GM23338 (cell line): ENCODE data around the gene TAF4.
A peak's percentile ranks its signal among the peaks of the same experiment; 100 is the strongest.

Experiments
- CREB1 ChIP-seq: fragments of 250-450 bp; sonication (Bioruptor Pico); IDR thresholded peaks from 2 replicates; pipeline ENCODE4 v1.5.0; 2020; ENCODE audit warnings: low read depth, mild to moderate bottlenecking, moderate library complexity
- EZH2 ChIP-seq: fragments of 200-600 bp; sonication (generic); IDR thresholded peaks from one replicate; pipeline ENCODE4 v1.8.0; 2017; ENCODE audit warnings: antibody characterized with exemption, mild to moderate bottlenecking, low read depth; ENCODE audit not compliant: unreplicated experiment
- EZH2phosphoT487 ChIP-seq: fragments of 200-600 bp; sonication (generic); IDR thresholded peaks from one replicate; pipeline ENCODE4 v1.8.1; 2018; ENCODE audit warnings: antibody characterized with exemption; ENCODE audit not compliant: unreplicated experiment
- JUNB ChIP-seq: IDR thresholded peaks from one replicate; pipeline ENCODE4 v1.6.1; 2016; ENCODE audit warnings: antibody characterized with exemption; ENCODE audit not compliant: unreplicated experiment
- NANOG ChIP-seq: IDR thresholded peaks from 2 replicates; pipeline ENCODE4 v1.6.1; 2016; ENCODE audit warnings: antibody characterized with exemption, borderline replicate concordance
- POLR2AphosphoS5 ChIP-seq: IDR thresholded peaks from 2 replicates; pipeline ENCODE4 v1.6.1; 2016; ENCODE audit warnings: antibody characterized with exemption, low read depth
- STAT1 ChIP-seq: IDR thresholded peaks from one replicate; pipeline ENCODE4 v1.6.1; 2016; ENCODE audit warnings: antibody characterized with exemption; ENCODE audit not compliant: unreplicated experiment
- TF ChIP-seq, protein P1 (sequence below), 2 experiments: fragments of 200-600 bp in 1 of 2; sonication (generic) in 1 of 2; conservative IDR thresholded peaks; 2 replicates each; pipeline versions ENCODE4 v1.5.1 to v1.6.1; 2016 to 2017; ENCODE audit warnings: antibody characterized with exemption in 2 of 2, low read depth in 2 of 2, mild to moderate bottlenecking in 2 of 2, moderate library complexity in 1 of 2
- TF ChIP-seq, protein P2 (sequence below): IDR thresholded peaks from one replicate; pipeline ENCODE4 v1.6.1; 2018; ENCODE audit warnings: antibody characterized with exemption; ENCODE audit not compliant: unreplicated experiment
- TF ChIP-seq, protein P3 (sequence below): fragments of 250-450 bp; sonication (Bioruptor Pico); IDR thresholded peaks from 2 replicates; pipeline ENCODE4 v1.5.0; 2020; ENCODE audit warnings: mild to moderate bottlenecking, moderate library complexity

DNA sequence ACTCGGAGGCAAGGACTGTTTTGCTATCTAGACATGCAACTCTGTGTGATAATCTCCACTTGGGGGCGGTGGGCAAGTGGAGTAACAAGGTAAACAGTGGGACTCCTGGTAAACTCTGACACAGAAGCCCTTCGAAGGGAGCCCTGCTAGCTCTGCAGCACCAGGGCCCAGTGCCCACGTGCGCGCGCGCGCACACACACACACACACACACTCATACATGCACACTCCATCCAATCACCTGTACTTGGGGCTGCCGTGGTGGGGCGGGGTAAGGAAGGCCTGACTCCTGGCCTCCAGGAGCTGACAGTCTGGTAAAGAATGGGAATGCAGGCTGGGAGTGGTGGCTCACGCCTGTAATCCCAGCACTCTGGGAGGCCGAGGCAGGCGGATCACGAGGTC, 36.4 kb downstream of the TAF4 start:
- TF ChIP-seq, protein P1, sequence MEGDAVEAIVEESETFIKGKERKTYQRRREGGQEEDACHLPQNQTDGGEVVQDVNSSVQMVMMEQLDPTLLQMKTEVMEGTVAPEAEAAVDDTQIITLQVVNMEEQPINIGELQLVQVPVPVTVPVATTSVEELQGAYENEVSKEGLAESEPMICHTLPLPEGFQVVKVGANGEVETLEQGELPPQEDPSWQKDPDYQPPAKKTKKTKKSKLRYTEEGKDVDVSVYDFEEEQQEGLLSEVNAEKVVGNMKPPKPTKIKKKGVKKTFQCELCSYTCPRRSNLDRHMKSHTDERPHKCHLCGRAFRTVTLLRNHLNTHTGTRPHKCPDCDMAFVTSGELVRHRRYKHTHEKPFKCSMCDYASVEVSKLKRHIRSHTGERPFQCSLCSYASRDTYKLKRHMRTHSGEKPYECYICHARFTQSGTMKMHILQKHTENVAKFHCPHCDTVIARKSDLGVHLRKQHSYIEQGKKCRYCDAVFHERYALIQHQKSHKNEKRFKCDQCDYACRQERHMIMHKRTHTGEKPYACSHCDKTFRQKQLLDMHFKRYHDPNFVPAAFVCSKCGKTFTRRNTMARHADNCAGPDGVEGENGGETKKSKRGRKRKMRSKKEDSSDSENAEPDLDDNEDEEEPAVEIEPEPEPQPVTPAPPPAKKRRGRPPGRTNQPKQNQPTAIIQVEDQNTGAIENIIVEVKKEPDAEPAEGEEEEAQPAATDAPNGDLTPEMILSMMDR (conservative IDR thresholded peaks at IDR 0.05; ENCODE audit: low read depth in 2 of 2), result peak in 1 of 2 experiments; percentile 15; a peak in 1 of 4 replicates
- TF ChIP-seq, protein P2, sequence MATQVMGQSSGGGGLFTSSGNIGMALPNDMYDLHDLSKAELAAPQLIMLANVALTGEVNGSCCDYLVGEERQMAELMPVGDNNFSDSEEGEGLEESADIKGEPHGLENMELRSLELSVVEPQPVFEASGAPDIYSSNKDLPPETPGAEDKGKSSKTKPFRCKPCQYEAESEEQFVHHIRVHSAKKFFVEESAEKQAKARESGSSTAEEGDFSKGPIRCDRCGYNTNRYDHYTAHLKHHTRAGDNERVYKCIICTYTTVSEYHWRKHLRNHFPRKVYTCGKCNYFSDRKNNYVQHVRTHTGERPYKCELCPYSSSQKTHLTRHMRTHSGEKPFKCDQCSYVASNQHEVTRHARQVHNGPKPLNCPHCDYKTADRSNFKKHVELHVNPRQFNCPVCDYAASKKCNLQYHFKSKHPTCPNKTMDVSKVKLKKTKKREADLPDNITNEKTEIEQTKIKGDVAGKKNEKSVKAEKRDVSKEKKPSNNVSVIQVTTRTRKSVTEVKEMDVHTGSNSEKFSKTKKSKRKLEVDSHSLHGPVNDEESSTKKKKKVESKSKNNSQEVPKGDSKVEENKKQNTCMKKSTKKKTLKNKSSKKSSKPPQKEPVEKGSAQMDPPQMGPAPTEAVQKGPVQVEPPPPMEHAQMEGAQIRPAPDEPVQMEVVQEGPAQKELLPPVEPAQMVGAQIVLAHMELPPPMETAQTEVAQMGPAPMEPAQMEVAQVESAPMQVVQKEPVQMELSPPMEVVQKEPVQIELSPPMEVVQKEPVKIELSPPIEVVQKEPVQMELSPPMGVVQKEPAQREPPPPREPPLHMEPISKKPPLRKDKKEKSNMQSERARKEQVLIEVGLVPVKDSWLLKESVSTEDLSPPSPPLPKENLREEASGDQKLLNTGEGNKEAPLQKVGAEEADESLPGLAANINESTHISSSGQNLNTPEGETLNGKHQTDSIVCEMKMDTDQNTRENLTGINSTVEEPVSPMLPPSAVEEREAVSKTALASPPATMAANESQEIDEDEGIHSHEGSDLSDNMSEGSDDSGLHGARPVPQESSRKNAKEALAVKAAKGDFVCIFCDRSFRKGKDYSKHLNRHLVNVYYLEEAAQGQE, result no peak
- TF ChIP-seq EZH2, result no peak
- TF ChIP-seq EZH2phosphoT487, result no peak
- TF ChIP-seq POLR2AphosphoS5, result no peak
- no peak for TF ChIP-seq CREB1 (CRISPR knock-in tag)
- TF ChIP-seq NANOG, result no peak
- TF ChIP-seq, protein P3, sequence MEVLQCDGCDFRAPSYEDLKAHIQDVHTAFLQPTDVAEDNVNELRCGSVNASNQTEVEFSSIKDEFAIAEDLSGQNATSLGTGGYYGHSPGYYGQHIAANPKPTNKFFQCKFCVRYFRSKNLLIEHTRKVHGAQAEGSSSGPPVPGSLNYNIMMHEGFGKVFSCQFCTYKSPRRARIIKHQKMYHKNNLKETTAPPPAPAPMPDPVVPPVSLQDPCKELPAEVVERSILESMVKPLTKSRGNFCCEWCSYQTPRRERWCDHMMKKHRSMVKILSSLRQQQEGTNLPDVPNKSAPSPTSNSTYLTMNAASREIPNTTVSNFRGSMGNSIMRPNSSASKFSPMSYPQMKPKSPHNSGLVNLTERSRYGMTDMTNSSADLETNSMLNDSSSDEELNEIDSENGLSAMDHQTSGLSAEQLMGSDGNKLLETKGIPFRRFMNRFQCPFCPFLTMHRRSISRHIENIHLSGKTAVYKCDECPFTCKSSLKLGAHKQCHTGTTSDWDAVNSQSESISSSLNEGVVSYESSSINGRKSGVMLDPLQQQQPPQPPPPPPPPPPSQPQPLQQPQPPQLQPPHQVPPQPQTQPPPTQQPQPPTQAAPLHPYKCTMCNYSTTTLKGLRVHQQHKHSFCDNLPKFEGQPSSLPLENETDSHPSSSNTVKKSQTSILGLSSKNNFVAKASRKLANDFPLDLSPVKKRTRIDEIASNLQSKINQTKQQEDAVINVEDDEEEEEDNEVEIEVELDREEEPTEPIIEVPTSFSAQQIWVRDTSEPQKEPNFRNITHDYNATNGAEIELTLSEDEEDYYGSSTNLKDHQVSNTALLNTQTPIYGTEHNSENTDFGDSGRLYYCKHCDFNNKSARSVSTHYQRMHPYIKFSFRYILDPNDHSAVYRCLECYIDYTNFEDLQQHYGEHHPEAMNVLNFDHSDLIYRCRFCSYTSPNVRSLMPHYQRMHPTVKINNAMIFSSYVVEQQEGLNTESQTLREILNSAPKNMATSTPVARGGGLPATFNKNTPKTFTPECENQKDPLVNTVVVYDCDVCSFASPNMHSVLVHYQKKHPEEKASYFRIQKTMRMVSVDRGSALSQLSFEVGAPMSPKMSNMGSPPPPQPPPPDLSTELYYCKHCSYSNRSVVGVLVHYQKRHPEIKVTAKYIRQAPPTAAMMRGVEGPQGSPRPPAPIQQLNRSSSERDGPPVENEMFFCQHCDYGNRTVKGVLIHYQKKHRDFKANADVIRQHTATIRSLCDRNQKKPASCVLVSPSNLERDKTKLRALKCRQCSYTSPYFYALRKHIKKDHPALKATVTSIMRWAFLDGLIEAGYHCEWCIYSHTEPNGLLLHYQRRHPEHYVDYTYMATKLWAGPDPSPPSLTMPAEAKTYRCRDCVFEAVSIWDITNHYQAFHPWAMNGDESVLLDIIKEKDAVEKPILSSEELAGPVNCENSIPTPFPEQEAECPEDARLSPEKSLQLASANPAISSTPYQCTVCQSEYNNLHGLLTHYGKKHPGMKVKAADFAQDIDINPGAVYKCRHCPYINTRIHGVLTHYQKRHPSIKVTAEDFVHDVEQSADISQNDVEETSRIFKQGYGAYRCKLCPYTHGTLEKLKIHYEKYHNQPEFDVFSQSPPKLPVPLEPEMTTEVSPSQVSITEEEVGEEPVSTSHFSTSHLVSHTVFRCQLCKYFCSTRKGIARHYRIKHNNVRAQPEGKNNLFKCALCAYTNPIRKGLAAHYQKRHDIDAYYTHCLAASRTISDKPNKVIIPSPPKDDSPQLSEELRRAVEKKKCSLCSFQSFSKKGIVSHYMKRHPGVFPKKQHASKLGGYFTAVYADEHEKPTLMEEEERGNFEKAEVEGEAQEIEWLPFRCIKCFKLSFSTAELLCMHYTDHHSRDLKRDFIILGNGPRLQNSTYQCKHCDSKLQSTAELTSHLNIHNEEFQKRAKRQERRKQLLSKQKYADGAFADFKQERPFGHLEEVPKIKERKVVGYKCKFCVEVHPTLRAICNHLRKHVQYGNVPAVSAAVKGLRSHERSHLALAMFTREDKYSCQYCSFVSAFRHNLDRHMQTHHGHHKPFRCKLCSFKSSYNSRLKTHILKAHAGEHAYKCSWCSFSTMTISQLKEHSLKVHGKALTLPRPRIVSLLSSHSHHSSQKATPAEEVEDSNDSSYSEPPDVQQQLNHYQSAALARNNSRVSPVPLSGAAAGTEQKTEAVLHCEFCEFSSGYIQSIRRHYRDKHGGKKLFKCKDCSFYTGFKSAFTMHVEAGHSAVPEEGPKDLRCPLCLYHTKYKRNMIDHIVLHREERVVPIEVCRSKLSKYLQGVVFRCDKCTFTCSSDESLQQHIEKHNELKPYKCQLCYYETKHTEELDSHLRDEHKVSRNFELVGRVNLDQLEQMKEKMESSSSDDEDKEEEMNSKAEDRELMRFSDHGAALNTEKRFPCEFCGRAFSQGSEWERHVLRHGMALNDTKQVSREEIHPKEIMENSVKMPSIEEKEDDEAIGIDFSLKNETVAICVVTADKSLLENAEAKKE (CRISPR knock-in tag), result no peak
- no peak for TF ChIP-seq JUNB
- TF ChIP-seq STAT1, result no peak
